Coronary artery (tissue), 2 donors: ENCODE results near the gene HTR3C.
"Not testable (repeated sequence)": the region's sequence is repeated elsewhere in the genome, so short reads cannot be mapped to it uniquely, and the experiment has no call there.

Experiments
- DNase-seq: peaks from one replicate; pipeline ENCODE4 v3.0.0-alpha.2; 2017; ENCODE audit warnings: low spot score
- H3K27ac ChIP-seq, 2 donors: fragments of 200-600 bp; sonication (generic); one replicate each; pipeline ENCODE4 v1.5.1; 2016 to 2019
- H3K4me3 ChIP-seq: fragments of 200-600 bp; sonication (generic); 2 replicates; pipeline ENCODE4 v1.5.1; 2016; ENCODE audit warnings: mild to moderate bottlenecking, moderate library complexity
- TF ChIP-seq, protein P1 (sequence below): fragments of 200-600 bp; sonication (generic); IDR thresholded peaks from one replicate; pipeline ENCODE4 v1.5.1; 2019; ENCODE audit warnings: antibody characterized with exemption

The HTR3C gene

DNA sequence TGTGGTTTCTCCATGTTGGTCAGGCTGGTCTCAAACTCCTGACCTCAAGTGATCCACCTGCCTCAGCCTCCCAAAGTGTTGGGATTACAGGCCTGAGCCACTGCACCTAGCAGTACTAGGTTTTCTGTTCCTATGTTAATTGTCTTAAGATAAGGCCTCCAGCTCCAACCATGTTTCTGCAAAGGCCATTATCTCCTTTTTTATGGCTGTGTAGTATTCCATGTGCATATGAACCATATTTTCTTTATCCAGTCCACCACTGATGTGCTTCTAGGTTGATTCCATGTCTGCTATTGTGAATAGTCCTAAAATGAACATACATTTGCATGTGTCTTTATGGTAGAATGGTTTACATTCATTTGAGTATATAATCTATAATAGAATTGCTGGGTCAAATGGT lies 9.8 kb downstream of the HTR3C start:
- TF ChIP-seq, protein P1, sequence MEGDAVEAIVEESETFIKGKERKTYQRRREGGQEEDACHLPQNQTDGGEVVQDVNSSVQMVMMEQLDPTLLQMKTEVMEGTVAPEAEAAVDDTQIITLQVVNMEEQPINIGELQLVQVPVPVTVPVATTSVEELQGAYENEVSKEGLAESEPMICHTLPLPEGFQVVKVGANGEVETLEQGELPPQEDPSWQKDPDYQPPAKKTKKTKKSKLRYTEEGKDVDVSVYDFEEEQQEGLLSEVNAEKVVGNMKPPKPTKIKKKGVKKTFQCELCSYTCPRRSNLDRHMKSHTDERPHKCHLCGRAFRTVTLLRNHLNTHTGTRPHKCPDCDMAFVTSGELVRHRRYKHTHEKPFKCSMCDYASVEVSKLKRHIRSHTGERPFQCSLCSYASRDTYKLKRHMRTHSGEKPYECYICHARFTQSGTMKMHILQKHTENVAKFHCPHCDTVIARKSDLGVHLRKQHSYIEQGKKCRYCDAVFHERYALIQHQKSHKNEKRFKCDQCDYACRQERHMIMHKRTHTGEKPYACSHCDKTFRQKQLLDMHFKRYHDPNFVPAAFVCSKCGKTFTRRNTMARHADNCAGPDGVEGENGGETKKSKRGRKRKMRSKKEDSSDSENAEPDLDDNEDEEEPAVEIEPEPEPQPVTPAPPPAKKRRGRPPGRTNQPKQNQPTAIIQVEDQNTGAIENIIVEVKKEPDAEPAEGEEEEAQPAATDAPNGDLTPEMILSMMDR = no peak
- Histone ChIP-seq H3K4me3 (no peak overlapping the region), H3K27ac (no peak overlapping the region)
- DNase-seq = no peak

DNA sequence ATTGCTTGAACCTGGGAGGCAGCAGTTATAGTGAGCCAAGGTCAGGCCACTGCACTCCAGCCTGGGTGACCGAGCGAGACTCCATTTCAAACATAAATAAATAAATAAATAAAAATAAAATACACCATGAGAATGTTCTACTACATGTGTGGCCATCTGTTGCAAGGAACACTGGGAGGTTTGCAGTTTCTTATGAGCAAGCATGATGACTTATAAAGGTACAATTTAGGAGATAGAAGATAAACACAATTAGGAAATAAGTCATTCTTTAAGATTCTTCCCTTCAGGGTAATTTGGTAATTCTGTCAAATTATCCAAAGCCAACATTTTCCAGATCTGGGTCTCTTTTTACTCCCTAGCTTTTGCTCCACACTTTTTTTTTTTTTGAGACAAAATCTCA lies 13.4 kb downstream of the HTR3C start:
- no peak for DNase-seq
- Histone ChIP-seq H3K4me3 (no peak overlapping the region), H3K27ac (no peak overlapping the region)
- TF ChIP-seq, protein P1 = no peak

DNA sequence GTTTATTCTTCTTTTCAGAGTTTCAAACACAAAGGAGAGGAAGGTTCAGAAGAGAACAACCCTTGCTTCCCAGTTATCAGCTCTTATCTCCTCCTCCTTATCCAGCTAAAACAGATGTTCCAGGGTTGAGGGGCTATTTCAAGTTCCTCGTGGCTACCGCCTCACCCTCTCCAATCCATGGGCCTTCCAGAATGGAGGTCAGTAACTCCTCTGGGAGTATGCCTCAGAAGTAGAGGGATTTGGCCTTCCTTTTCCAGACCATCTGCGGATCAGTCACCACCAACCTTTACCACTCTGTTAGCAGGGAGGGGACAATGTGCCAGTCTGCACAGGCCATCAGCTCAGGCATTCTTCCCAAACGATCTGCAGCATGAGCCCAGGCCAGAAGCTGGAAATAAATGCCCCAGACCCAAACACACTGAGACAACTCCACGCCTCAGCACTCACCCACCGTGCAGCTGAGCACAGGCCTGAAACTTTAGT lies 14.8 kb downstream of the HTR3C start:
- no peak for DNase-seq
- Histone ChIP-seq H3K27ac (no peak overlapping the region), H3K4me3 (no peak overlapping the region)
- TF ChIP-seq, protein P1 = no peak

DNA sequence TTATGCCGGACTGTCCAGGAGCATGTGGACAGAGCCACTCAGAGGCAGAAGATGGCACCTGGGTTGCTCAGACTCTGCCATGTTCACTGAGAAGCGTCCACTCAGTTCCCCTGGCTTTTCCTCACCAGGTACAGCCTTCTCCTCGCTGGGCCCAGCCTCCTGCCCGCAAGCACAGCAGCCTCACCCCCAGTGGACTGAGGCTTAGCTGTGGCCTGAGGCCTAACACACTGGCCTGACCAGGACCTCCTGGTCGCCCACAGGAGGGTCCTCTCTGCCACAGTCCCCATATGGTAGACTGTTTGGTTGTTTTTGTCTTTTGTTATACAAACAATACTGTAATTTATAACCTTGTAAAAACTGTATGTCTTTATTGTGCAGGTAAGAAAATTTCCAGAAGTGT lies 15.5 kb downstream of the HTR3C start:
- Histone ChIP-seq H3K4me3 (no peak overlapping the region), H3K27ac (no peak overlapping the region)
- no peak for DNase-seq
- TF ChIP-seq, protein P1 = no peak

DNA sequence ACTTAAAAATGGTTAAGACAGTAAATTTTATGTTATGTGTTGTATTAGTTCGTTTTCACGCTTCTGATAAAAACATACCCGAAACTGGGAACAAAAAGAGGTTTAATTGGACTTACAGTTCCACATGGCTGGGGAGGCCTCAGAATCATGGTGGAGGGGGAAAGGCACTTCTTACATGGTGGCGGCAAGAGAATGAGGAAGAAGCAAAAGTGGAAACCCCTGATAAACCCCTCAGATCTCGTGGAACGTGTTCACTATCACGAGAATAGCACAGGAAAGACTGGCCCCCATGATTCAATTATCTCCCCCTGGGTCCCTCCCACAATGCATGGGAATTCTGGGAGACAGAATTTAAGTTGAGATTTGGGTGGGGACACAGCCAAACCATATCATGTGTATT lies 18.3 kb downstream of the HTR3C start:
- H3K4me3 ChIP-seq, DNase-seq, H3K27ac ChIP-seq: not testable (repeated sequence)

DNA sequence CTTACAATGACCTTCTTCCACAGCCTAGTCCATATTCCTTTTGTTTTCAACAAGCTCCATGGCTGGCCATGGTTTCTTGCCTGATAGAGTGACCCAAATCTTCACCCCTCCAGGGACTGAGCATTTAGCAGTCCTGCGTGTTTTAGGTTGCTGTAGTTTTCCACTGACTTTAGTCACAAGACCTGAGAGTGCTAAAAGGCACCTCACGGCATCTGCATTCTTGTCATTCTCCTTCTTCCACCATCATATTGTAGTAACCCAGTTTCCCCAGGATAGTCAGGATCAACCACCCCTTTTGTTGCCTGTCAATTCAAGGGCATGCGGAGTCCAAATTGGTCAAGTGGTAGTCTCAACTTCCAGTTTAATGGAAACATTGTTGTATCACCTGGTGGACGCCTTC lies 20.8 kb downstream of the HTR3C start:
- Histone ChIP-seq H3K27ac (no peak overlapping the region), H3K4me3 (no peak overlapping the region)
- TF ChIP-seq, protein P1 = no peak
- no peak for DNase-seq

DNA sequence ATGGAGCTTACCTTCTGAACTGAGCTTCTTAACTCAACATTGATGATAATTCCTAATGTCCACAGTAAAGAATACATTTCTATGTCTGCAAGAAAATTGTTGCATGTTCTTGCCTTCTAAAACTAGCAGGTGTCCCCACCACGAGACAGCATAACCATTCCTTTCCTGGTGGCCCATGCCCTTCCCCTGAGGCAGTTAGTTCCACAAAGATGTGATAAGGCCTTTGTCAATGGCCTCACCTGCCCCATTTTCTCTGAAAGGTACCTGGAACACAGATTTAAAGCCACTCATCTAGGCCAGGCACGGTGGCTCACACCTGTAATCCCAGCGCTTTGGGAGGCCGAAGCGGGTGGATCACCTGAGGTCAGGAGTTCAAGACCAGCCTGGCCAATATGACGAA lies 23.1 kb downstream of the HTR3C start:
- TF ChIP-seq, protein P1 = no peak
- no peak for DNase-seq
- H3K27ac ChIP-seq = no peak overlapping the region
- no peak overlapping the region for H3K4me3 ChIP-seq

DNA sequence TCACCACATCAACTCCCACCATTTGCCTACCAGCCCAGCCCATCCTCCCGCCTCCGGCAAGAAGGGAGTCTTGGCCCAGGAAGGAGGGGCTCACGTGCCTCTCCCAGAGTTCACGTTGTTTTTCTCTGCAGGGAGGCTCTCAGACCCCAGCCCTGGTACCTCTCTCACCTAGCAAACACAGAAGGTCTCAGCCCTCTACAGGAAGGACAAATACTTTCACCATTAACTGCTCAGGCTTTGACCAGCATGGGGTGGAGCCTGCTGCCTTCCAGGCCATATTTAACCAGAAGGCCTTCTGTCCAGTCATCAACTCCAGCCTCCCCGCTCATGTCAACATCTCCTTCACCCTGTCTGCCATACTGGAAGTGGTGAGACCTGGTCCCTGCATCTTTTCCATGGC lies 25.0 kb downstream of the HTR3C start:
- H3K4me3 ChIP-seq = no peak overlapping the region
- TF ChIP-seq, protein P1 = no peak
- DNase-seq = no peak
- H3K27ac ChIP-seq = no peak overlapping the region
